PFSK-1 (cell line): Measurements from ENCODE around the gene ANKS1A.

Experiments
- FOXP2 ChIP-seq: optimal IDR thresholded peaks from 2 replicates; pipeline ENCODE3; 2011; ENCODE audit warnings: borderline replicate concordance, control low read depth, inconsistent platforms; ENCODE audit not compliant: insufficient read depth; ENCODE audit errors: extremely low read length, extremely low read depth
- POLR2AphosphoS5 ChIP-seq: IDR thresholded peaks from 2 replicates; pipeline ENCODE4 v1.6.1; 2012; ENCODE audit warnings: low read depth, mild to moderate bottlenecking, control low read depth, low read length, moderate library complexity
- REST ChIP-seq, 2 experiments: IDR thresholded peaks; 2 replicates each; pipeline versions ENCODE4 v1.6.1 to v1.8.0; 2011 to 2012; ENCODE audit warnings: low read depth in 2 of 2, low read length in 2 of 2, control low read depth in 1 of 2, inconsistent platforms in 1 of 2, mild to moderate bottlenecking in 1 of 2, moderate library complexity in 1 of 2; ENCODE audit not compliant: insufficient read depth in 1 of 2
- SIN3A ChIP-seq: IDR thresholded peaks from 2 replicates; pipeline ENCODE4 v1.6.1; 2012; ENCODE audit warnings: mild to moderate bottlenecking, low read length, moderate library complexity, borderline replicate concordance; ENCODE audit not compliant: insufficient read depth
- TAF1 ChIP-seq: IDR thresholded peaks from 2 replicates; pipeline ENCODE4 v1.6.1; 2012; ENCODE audit warnings: low read length, control low read depth, borderline replicate concordance; ENCODE audit not compliant: insufficient read depth

GRCh38 chr6:35083507-35083906 lies 194.5 kb downstream of the ANKS1A start:
- no peak for TF ChIP-seq REST (IDR thresholded peaks at IDR 0.05; ENCODE audit: insufficient read depth in 1 of 2, low read depth in 2 of 2, low read length in 2 of 2)
- no peak for TF ChIP-seq TAF1
- TF ChIP-seq POLR2AphosphoS5: no peak
- TF ChIP-seq FOXP2: no peak
- no peak for TF ChIP-seq SIN3A
